ENCODE results near the gene LSR. TPM values are rescaled to one million over a fixed set of nuclear protein-coding genes. Genes with fewer than 3 reads are reported as not detected.

LSR gene
- total RNA-seq, 1 experiment from 2014 or later = 211 TPM

DNA sequence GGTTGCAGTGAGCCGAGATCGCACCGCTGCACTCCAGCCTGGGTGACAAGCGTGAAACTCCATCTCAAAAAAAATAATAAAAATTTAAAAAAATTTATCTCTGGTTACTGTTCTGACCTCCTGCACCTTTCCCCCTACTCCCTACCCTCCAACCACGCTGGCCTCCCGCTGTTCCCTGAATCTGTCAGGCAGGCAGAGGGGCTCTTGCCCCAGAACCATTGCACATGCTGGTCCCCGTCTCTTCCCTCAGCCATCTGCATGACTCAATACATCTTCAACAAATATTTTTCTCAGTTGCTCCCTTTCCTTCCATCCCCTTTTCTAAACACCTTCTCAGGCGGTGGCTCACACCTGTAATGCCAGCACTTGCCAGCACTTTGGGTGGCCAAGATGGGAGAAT lies 19.2 kb upstream of the LSR start (continued):
- TF ChIP-seq POLR2A (IDR thresholded peaks at IDR 0.05; ENCODE audit: borderline replicate concordance, extremely low read depth, insufficient read depth, insufficient read length) (no peak), ZFX (IDR thresholded peaks at IDR 0.05) (no peak), ZNF274 (IDR thresholded peaks at IDR 0.05; ENCODE audit: low read depth, low read length) (no peak), POLR2AphosphoS5 (IDR thresholded peaks at IDR 0.05; ENCODE audit: low read depth, low read length) (no peak), EZH2phosphoT487 (IDR thresholded peaks at IDR 0.05; ENCODE audit: borderline replicate concordance) (no peak), JUND (IDR thresholded peaks at IDR 0.05) (no peak), YY1 (IDR thresholded peaks at IDR 0.05; ENCODE audit: extremely low read depth, insufficient replicate concordance, low read depth, low read length) (no peak), SP1 (IDR thresholded peaks at IDR 0.05; ENCODE audit: low read depth) (no peak), EGR1 (IDR thresholded peaks at IDR 0.05; ENCODE audit: low read depth) (no peak), EZH2 (IDR thresholded peaks at IDR 0.05) (no peak)
- TF ChIP-seq, protein P1, sequence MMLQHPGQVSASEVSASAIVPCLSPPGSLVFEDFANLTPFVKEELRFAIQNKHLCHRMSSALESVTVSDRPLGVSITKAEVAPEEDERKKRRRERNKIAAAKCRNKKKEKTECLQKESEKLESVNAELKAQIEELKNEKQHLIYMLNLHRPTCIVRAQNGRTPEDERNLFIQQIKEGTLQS (IDR thresholded peaks at IDR 0.05) = no peak
- TF ChIP-seq, protein P2, sequence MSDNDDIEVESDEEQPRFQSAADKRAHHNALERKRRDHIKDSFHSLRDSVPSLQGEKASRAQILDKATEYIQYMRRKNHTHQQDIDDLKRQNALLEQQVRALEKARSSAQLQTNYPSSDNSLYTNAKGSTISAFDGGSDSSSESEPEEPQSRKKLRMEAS (IDR thresholded peaks at IDR 0.05) = no peak

DNA sequence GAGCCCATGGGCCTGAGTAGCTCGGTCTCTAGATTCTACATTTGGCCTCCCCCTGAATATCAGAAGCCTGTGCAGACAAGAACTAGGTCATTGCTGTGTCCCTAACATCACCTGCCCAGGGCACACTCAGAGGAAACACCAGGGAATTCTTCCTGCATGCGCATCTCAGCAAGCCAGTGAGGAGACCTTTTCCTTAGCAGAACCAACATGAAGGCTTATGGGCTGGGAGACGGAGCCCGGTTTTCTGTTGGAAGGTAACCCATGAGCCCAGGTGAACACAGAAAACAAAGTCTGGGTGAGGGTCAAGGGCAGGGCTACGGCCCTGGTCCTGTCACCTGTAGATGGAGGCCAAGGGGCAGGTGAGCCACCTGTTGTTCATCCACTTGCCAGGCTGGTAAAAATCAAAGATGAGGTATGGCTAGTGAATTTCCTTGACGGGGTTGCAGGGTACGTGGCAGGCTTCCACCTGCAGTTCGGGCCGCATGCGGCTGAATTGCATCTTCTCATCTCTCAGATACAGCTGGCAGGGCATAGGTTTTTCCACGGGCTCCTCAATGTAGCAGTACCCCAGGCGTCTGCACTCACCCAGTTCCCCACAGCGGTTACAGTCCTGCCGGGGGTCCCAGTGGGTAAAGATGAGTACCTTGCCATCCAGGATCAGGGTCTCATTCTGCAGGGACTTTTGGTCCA lies 16.7 kb upstream of the LSR start:
- H2AFZ ChIP-seq (ENCODE audit: low read depth, low read length, poor library complexity, severe bottlenecking) = no peak overlapping the region
- no peak overlapping the region for H3K27ac ChIP-seq (ENCODE audit: low read depth, low read length)
- H3K27me3 ChIP-seq (ENCODE audit: insufficient read depth, low read length) = no peaks in the 10 kb centered on the region
- ChIA-PET CTCF (no interaction called here), RAD21 (ENCODE audit: low non-redundant PET in 1 of 2, low total read pairs in 2 of 2, uncharacterized antibody in 2 of 2, unreplicated experiment in 2 of 2) (no interaction called here), POLR2A (no interaction called here)
- ATAC-seq = no peak
- no peaks in the 10 kb centered on the region for H3K79me2 ChIP-seq (ENCODE audit: insufficient read depth, low read length)
- H3K9ac ChIP-seq (ENCODE audit: low read length) = no peak overlapping the region
- TF ChIP-seq, protein P2 (IDR thresholded peaks at IDR 0.05) = no peak
- TF ChIP-seq ZFX (IDR thresholded peaks at IDR 0.05) = no peak
- TF ChIP-seq, protein P3, sequence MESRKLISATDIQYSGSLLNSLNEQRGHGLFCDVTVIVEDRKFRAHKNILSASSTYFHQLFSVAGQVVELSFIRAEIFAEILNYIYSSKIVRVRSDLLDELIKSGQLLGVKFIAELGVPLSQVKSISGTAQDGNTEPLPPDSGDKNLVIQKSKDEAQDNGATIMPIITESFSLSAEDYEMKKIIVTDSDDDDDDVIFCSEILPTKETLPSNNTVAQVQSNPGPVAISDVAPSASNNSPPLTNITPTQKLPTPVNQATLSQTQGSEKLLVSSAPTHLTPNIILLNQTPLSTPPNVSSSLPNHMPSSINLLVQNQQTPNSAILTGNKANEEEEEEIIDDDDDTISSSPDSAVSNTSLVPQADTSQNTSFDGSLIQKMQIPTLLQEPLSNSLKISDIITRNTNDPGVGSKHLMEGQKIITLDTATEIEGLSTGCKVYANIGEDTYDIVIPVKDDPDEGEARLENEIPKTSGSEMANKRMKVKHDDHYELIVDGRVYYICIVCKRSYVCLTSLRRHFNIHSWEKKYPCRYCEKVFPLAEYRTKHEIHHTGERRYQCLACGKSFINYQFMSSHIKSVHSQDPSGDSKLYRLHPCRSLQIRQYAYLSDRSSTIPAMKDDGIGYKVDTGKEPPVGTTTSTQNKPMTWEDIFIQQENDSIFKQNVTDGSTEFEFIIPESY (IDR thresholded peaks at IDR 0.05; ENCODE audit: extremely low read depth, insufficient replicate concordance, low read length) = no peak
- TF ChIP-seq ZNF274 (IDR thresholded peaks at IDR 0.05; ENCODE audit: low read depth, low read length) = no peak
- TF ChIP-seq EZH2 (IDR thresholded peaks at IDR 0.05) = no peak
- TF ChIP-seq, protein P1 (IDR thresholded peaks at IDR 0.05) = no peak
- TF ChIP-seq CEBPB (IDR thresholded peaks at IDR 0.05; ENCODE audit: low read depth) = no peak
- TF ChIP-seq JUND (IDR thresholded peaks at IDR 0.05) = no peak
- TF ChIP-seq EZH2phosphoT487 (IDR thresholded peaks at IDR 0.05; ENCODE audit: borderline replicate concordance) = no peak
- TF ChIP-seq, protein P4, sequence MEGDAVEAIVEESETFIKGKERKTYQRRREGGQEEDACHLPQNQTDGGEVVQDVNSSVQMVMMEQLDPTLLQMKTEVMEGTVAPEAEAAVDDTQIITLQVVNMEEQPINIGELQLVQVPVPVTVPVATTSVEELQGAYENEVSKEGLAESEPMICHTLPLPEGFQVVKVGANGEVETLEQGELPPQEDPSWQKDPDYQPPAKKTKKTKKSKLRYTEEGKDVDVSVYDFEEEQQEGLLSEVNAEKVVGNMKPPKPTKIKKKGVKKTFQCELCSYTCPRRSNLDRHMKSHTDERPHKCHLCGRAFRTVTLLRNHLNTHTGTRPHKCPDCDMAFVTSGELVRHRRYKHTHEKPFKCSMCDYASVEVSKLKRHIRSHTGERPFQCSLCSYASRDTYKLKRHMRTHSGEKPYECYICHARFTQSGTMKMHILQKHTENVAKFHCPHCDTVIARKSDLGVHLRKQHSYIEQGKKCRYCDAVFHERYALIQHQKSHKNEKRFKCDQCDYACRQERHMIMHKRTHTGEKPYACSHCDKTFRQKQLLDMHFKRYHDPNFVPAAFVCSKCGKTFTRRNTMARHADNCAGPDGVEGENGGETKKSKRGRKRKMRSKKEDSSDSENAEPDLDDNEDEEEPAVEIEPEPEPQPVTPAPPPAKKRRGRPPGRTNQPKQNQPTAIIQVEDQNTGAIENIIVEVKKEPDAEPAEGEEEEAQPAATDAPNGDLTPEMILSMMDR (IDR thresholded peaks at IDR 0.05 in 2 of 3, conservative IDR thresholded peaks at IDR 0.05 in 1 of 3; ENCODE audit: borderline replicate concordance in 1 of 3, insufficient read depth in 1 of 3, low read depth in 2 of 3, low read length in 2 of 3) = no peak
- TF ChIP-seq POLR2AphosphoS5 (IDR thresholded peaks at IDR 0.05; ENCODE audit: low read depth, low read length) = no peak
- TF ChIP-seq FOSL1 (IDR thresholded peaks at IDR 0.05; ENCODE audit: low read depth) = no peak
- no peak for TF ChIP-seq CBX3 (IDR thresholded peaks at IDR 0.05; ENCODE audit: low read depth)
- TF ChIP-seq ELF1 (IDR thresholded peaks at IDR 0.05; ENCODE audit: borderline replicate concordance, low read depth) = no peak
- TF ChIP-seq SIN3A (IDR thresholded peaks at IDR 0.05; ENCODE audit: low read depth) = no peak
- H3K36me3 ChIP-seq (ENCODE audit: control insufficient read depth in 1 of 2, insufficient read depth in 2 of 2, low read length in 2 of 2) = no peaks in the 10 kb centered on the region
- no peak for DNase-seq (ENCODE audit: low read depth, low spot score)
- peaks cover 4 to 10% of the 10 kb centered on the region in 2 experiments; a peak in 1 of 4 replicates for H3K9me3 ChIP-seq (ENCODE audit: control insufficient read depth in 1 of 2, insufficient read depth in 1 of 2, low read depth in 1 of 2, low read length in 2 of 2)
- H3K9me2 ChIP-seq (ENCODE audit: insufficient read depth) = no peaks in the 10 kb centered on the region
- no peaks in the 10 kb centered on the region for H3K4me1 ChIP-seq (ENCODE audit: control insufficient read depth in 1 of 2, insufficient read depth in 2 of 2, low read length in 2 of 2)
- intact Hi-C loops (cut with micrococcal nuclease) = no loop called here
- BruUV-seq (replicated peaks) = no TSS peak
- H4K20me1 ChIP-seq (ENCODE audit: insufficient read depth) = no peaks in the 10 kb centered on the region
- no peak overlapping the region for H3K4me2 ChIP-seq (ENCODE audit: low read length)
- H3K4me3 ChIP-seq (replicated peaks in 1 of 2; ENCODE audit: low read depth in 1 of 2, low read length in 2 of 2) = no peak overlapping the region
